Lower leg skin (tissue), 4 donors: ENCODE results near the gene PARK7. TPM values are rescaled to one million over a fixed set of nuclear protein-coding genes. Genes with fewer than 3 reads are reported as not detected.
"Not testable (repeated sequence)": the region's sequence is repeated elsewhere in the genome, so short reads cannot be mapped to it uniquely, and the experiment has no call there.

ENCODE experiments used
- DNase-seq, 2 donors: peaks; one replicate each; pipeline ENCODE4 v3.0.0-alpha.2; 2019; ENCODE audit warnings: low spot score in 2 of 2
- H3K4me3 ChIP-seq: fragments of 200-600 bp; sonication (generic); 2 replicates; pipeline ENCODE4 v1.5.1; 2017; ENCODE audit warnings: mild to moderate bottlenecking, low read depth; ENCODE audit not compliant: poor library complexity, severe bottlenecking
- CTCF ChIP-seq, 3 donors: fragments of 450-650 bp; IDR thresholded peaks; one replicate each; pipeline ENCODE4 v1.5.1; 2016; ENCODE audit warnings: antibody characterized with exemption in 3 of 3, mild to moderate bottlenecking in 3 of 3, moderate library complexity in 2 of 3
- POLR2A ChIP-seq, 2 donors: fragments of 450-650 bp; IDR thresholded peaks; one replicate each; pipeline ENCODE4 v1.6.1; 2016 to 2017; ENCODE audit warnings: antibody characterized with exemption in 2 of 2, mild to moderate bottlenecking in 1 of 2, moderate library complexity in 1 of 2
- WGBS, 2 donors: methylation state at CpG; one replicate each; pipeline ENCODE4 v1.1.5; 2018; 5-methylcytosine and 5-hydroxymethylcytosine counted together
- intact Hi-C: fragments of 100-400 bp; cut with DNase I; formaldehyde crosslinking; loops from one replicate; pipeline ENCODE4 v1.15.0; 2023; ENCODE audit warnings: low total_unique reads
- total RNA-seq, 4 donors: library from RNA; depleted of rRNA; stranded (reverse); fragments of >200 nt; gene quantifications; one replicate each; pipeline ENCODE4 v1.1.0, GENCODE V29; 2016

PARK7 gene
- total RNA-seq: 10 to 100 TPM; 74.8 to 94.0 (median 87.8) TPM

DNA sequence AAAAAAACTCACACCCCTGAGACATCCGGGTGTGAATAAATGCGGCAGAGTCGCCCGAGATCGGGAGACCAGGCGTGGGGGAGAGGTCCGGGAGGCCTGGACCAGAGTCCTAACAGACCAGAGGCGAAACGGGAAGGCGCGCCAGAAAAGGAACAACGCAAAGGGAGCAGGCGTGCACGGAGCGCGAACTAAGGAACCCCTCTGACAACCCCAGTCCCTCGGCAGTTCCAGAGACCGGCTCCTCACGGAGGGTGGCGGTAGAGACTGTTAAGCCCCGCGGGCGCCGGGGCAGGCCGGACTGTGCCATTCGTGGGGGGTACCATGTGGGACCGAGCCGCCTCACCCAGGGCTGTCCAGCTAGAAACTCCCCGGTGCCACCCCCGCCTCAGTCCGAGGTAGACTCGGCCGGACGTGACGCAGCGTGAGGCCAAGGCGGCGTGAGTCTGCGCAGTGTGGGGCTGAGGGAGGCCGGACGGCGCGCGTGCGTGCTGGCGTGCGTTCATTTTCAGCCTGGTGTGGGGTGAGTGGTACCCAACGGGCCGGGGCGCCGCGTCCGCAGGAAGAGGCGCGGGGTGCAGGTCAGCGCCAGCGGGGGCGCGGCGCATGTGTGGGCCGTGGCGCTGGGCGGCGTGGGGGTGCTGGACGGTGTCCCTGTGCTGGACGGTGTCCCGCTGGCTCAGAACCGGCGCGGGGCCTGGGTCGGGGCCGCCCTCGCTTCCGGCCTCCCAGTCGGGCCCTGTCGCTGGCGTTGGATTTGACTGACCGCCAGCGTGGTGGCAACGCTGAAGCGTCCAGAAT is at the start of gene PARK7:
PARK7 (plus strand) TSS at position 496 of the 798 bp plus-strand sequence. CDS start 1,075 bp downstream, outside the sequence.
- 0% methylated on average over 19 to 39 of the region's 81 CpGs for WGBS, 2 donors
- peak within 1 kb of the TSS; percentile 70 for H3K4me3 ChIP-seq
- intact Hi-C loops: no loop called here
- DNase-seq: peak; percentile 99 to 100
- peak in 1 of 2 donors; percentile 43 for TF ChIP-seq POLR2A (IDR thresholded peaks at IDR 0.05)
- peak in 1 of 3 donors; percentile 39 for TF ChIP-seq CTCF (IDR thresholded peaks at IDR 0.05)

GRCh38 chr1:7912145-7912544 is 49.4 kb upstream of the PARK7 start:
- WGBS, 2 donors: 86% methylated on average over 3 of the region's 3 CpGs
- TF ChIP-seq POLR2A (IDR thresholded peaks at IDR 0.05) (no peak), CTCF (IDR thresholded peaks at IDR 0.05) (no peak)
- H3K4me3 ChIP-seq: no peak overlapping the region
- no peak for DNase-seq
- intact Hi-C loops: no loop called here

DNA sequence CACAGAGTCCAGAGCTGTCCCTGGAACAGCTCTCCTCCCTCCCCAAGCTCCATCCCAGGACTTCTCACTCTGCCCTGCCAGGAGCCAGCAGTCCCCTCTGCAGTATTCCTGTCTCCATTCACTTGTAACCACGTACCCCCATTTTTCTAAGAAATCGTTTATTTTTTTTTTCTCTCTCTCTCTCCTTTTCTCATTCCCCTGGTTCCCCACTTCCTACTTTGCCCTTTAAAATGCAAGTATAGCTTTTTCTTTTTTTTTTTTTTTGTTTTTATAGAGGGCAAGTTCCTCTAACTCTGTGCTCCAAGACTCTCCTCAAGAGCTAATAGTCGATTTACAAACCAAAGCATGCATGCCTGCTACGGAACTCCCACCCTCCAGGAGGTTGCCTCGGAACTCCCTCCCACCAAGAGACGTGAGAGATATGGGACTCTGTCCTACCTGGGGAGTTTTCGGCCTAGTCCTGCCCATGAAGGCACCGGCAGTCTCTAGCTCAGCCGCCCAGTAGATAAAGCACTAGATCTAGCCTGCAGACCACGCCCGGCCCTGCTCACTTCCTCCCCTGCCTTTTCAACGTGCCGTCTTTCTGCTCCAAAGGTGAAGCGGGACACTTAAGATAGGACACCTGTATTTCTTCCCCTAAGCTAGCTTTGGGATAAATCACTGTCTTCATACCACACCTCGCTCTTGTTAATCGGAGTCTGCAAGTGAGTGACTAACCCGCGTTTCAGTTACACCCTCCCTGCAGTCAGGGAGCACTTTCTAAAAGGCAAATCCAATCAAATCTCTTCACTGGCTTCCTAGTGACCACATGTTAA is 48.6 kb upstream of the PARK7 start:
- H3K4me3 ChIP-seq: no peak overlapping the region
- 51% methylated on average over 18 of the region's 18 CpGs for WGBS, 2 donors

DNA sequence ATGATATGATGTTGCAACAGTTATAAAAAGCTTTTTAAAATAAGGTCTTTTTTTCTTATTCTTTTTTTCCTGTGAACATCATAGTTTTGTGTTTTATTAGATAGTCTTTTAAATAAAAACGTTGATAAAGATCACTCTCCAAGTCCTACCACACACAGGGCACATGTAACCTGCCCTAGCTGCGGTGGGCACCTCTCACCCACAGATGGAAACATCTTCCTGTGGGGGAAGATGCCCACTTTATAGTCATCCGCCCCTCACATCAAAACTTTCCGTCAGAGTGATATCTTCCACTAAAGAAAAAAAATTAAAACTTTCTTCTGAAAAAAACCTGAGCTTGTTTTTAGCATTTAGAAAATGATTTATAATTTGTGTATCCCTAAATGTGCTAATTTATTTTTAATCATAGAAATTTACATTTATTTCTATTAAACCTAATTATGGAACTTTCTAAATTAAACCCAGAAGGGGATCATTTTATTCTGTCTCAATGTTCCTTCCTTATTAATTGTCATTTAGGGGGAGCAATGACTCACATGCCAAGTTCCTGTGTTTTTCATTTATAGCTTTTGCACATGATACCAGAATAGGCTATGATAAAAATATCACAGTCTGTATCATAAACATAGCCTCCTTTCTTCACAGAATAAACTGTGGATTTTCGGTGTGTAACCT is 45.5 kb upstream of the PARK7 start:
- intact Hi-C loops: no loop called here
- no peak for DNase-seq
- TF ChIP-seq POLR2A (IDR thresholded peaks at IDR 0.05): no peak
- TF ChIP-seq CTCF (IDR thresholded peaks at IDR 0.05): no peak
- no peak overlapping the region for H3K4me3 ChIP-seq
- 57 to 63% methylated on average over 5 of the region's 5 CpGs for WGBS, 2 donors

More for the DNA sequence above, 48.6 kb upstream of the PARK7 start:
- no peak for DNase-seq
- TF ChIP-seq POLR2A (IDR thresholded peaks at IDR 0.05) (no peak), CTCF (IDR thresholded peaks at IDR 0.05) (no peak)
- intact Hi-C loops: no loop called here

GRCh38 chr1:7916501-7916830 is 45.0 kb upstream of the PARK7 start:
- DNase-seq: no peak
- 79 to 83% methylated on average over 2 of the region's 2 CpGs for WGBS, 2 donors
- intact Hi-C loops: no loop called here
- H3K4me3 ChIP-seq: no peak overlapping the region
- no peak for TF ChIP-seq POLR2A (IDR thresholded peaks at IDR 0.05)

- 85 to 86% methylated on average over 5 of the region's 5 CpGs for WGBS, 2 donors
- H3K4me3 ChIP-seq, intact Hi-C loops, DNase-seq: not testable (repeated sequence)
These were observed 43.5 kb upstream of the PARK7 start for GRCh38 chr1:7917971-7918370.
